ENCODE measurements around the gene KCNE5. TPM values are rescaled to one million over a fixed set of nuclear protein-coding genes. Genes with fewer than 3 reads are reported as not detected.
"Not testable (repeated sequence)": the region's sequence is repeated elsewhere in the genome, so short reads cannot be mapped to it uniquely, and the experiment has no call there.

The KCNE5 gene, protein sequence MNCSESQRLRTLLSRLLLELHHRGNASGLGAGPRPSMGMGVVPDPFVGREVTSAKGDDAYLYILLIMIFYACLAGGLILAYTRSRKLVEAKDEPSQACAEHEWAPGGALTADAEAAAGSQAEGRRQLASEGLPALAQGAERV
- 0.26 TPM in 2 replicates for total RNA-seq

DNA sequence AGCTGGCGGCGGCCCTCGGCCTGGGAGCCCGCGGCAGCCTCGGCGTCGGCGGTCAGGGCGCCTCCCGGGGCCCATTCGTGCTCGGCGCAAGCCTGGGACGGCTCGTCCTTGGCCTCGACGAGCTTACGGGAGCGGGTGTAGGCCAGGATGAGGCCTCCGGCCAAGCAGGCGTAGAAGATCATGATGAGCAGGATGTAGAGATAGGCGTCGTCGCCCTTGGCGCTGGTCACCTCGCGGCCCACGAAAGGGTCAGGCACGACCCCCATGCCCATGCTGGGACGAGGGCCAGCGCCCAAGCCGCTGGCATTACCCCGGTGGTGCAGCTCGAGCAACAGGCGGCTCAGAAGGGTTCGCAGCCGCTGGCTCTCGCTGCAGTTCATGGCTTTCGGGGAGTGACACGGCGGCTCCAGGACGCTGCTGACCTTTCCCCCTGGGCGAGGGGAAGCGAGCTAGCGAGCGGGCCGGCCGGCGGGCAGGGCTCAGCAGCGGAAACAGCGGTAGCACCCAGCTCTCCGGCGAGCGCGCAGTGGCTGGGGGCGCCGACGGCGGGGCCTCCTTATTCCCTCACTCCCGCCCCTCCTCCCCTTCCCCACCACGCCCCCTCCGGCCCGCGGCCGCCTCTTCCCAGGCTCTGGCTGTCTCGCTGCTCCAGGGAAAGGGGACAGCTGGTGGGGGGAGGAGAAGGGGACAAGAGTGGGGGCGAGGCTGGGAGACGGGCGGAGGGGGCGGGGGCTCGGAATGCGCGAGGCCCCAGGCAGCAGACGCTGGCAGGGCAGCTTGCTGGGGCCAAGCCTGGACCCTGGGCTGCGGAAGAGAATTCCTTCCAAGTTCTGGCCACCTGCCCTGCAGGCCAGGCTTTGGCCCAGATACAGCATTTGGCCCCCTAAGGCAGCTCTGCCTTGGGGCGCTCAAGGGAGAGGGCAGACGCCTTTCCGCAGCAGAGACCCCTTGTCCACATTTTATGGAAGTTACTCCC, at the start of gene KCNE5:
Gene KCNE5 (minus strand): TSS at position 532 of the 976 bp plus-strand sequence. CDS start 152 bp downstream, at position 380.
- DNase-seq (ENCODE audit: low read depth): no peak
- TF ChIP-seq, protein P1, sequence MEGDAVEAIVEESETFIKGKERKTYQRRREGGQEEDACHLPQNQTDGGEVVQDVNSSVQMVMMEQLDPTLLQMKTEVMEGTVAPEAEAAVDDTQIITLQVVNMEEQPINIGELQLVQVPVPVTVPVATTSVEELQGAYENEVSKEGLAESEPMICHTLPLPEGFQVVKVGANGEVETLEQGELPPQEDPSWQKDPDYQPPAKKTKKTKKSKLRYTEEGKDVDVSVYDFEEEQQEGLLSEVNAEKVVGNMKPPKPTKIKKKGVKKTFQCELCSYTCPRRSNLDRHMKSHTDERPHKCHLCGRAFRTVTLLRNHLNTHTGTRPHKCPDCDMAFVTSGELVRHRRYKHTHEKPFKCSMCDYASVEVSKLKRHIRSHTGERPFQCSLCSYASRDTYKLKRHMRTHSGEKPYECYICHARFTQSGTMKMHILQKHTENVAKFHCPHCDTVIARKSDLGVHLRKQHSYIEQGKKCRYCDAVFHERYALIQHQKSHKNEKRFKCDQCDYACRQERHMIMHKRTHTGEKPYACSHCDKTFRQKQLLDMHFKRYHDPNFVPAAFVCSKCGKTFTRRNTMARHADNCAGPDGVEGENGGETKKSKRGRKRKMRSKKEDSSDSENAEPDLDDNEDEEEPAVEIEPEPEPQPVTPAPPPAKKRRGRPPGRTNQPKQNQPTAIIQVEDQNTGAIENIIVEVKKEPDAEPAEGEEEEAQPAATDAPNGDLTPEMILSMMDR (IDR thresholded peaks at IDR 0.05; ENCODE audit: insufficient read depth, low read length, severe bottlenecking): no peak
- Histone ChIP-seq H3K27me3 (ENCODE audit: control insufficient read depth, insufficient read depth, low read length) (no peaks in the 10 kb centered on the region), H3K4me3 (ENCODE audit: low read depth, low read length) (no peak within 1 kb of the TSS), H3K36me3 (ENCODE audit: control insufficient read depth, insufficient read depth, low read length) (no peaks in the 10 kb centered on the region)
- no peak for FAIRE-seq

DNA sequence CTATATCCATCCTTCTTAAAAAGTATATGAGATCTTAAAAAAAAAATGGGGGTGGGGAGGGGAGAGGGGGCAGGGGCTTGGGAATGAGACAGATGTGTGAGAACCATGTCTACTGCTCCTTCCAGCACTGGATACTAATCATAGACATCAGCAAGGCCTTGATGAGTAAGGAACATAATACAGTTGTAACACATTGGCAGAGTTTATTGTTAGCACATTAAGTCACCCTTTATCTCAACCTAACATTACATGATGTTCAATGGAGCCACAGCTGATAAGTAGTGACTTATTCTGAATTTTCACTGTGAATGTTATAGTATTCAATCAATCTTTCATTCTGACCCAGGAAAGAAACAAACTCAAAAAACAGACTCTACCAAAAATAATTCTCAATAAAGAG, 47.3 kb upstream of the KCNE5 start:
- TF ChIP-seq, protein P1 (IDR thresholded peaks at IDR 0.05; ENCODE audit: insufficient read depth, low read length, severe bottlenecking): no peak
- DNase-seq (ENCODE audit: low read depth) (no peak), FAIRE-seq (no peak)
- no peak overlapping the region for H3K4me3 ChIP-seq (ENCODE audit: low read depth, low read length)
- peaks cover 2% of the 10 kb centered on the region for H3K36me3 ChIP-seq (ENCODE audit: control insufficient read depth, insufficient read depth, low read length)
- H3K27me3 ChIP-seq (ENCODE audit: control insufficient read depth, insufficient read depth, low read length): no peaks in the 10 kb centered on the region

DNA sequence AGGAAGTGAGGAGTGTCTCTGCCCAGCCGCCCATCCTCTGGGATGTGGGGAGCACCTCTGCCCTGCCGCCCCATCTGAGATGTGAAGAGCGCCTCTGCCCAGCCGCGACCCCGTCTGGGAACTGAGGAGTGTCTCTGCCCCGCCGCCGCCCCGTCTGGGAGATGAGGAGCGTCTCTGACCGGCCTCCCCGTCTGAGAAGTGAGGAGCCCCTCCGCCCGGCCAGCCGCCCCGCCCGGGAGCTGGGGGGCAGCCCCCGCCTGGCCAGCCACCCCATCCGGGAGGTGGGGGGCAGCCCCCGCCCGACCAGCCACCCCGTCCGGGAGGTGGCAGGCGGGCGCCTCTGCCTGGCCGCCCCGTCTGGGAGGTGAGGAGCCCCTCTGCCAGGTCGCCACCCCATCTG, 46.2 kb upstream of the KCNE5 start:
- not testable (repeated sequence) for DNase-seq (ENCODE audit: low read depth); H3K4me3 ChIP-seq (ENCODE audit: low read depth, low read length); FAIRE-seq; H3K27me3 ChIP-seq (ENCODE audit: control insufficient read depth, insufficient read depth, low read length); H3K36me3 ChIP-seq (ENCODE audit: control insufficient read depth, insufficient read depth, low read length)

DNA sequence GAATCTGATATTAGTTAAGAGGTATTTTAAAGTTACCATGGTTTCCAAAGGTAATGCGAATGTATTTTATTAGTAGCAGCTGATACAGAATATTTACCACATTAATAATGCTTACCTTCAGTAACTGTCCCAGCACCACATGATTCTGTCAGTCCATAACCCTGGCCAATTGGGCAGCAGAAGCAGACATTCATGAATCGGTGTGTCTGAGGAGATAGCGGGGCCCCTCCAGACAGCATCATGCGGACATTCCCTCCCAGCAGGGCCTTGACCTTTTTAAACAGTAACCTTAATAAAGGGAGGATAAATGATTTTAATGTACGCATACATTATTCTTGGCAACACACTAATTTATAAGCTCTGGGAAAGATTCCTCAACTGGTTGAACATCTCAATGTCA, 43.0 kb upstream of the KCNE5 start:
- FAIRE-seq: no peak

DNA sequence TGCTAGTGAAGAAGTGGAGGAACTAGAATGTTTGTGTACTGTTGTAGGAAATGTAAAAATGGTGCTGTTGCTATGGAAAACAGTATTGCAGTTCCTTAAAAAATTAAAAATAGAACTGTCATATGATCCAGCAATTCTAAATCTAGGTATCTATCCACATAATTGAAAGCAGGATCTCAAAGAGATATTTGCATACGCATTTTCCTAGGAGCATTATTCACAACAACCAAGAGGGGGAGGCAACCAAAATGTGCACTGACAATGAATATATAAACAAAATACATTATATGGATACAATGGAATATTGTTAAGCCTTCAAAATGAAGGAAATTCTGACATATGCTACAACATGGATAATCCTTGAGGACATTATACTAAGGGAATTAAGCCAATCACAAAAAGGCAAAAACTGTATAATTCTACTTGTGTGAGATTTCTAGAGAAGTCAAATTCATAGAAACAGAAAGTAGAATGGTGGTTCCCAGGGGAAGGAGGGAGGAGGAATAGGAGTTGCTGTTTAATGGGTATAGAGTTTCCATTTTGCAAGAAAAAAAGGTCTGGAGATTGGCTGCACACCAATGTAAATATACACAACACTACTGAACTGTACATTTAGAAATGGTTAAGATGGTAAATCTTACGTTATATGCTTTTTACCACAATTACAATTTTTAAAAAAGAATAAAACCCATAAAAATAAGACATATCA, 35.6 kb upstream of the KCNE5 start:
- DNase-seq (ENCODE audit: low read depth) (no peak), FAIRE-seq (no peak)
- no peaks in the 10 kb centered on the region for H3K36me3 ChIP-seq (ENCODE audit: control insufficient read depth, insufficient read depth, low read length)
- no peaks in the 10 kb centered on the region for H3K27me3 ChIP-seq (ENCODE audit: control insufficient read depth, insufficient read depth, low read length)
- no peak overlapping the region for H3K4me3 ChIP-seq (ENCODE audit: low read depth, low read length)
- TF ChIP-seq, protein P1 (IDR thresholded peaks at IDR 0.05; ENCODE audit: insufficient read depth, low read length, severe bottlenecking): no peak

More for the DNA sequence above, 43.0 kb upstream of the KCNE5 start:
- Histone ChIP-seq H3K27me3 (ENCODE audit: control insufficient read depth, insufficient read depth, low read length) (no peaks in the 10 kb centered on the region), H3K36me3 (ENCODE audit: control insufficient read depth, insufficient read depth, low read length) (peaks cover 1% of the 10 kb centered on the region), H3K4me3 (ENCODE audit: low read depth, low read length) (no peak overlapping the region)
- TF ChIP-seq, protein P1 (IDR thresholded peaks at IDR 0.05; ENCODE audit: insufficient read depth, low read length, severe bottlenecking): no peak
- DNase-seq (ENCODE audit: low read depth): no peak

DNA sequence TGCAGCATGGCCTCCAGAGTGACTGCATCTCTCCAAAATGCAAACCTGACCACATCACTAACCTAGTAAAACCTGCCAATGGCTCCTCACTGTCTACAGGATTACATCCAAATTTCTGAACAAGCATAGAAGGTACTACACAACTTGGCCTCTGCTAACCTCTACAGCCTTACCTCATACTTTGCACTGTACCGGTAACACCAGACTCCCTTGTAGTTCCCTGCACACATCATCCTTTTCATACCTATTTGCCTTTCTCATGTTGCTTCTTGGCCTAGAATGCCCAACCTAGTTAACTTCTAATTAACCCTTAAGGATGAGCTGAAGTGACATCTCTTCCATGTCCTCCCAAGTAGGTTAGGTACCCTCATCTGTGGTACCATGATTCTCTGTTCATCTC, 33.4 kb upstream of the KCNE5 start:
- no peak for DNase-seq (ENCODE audit: low read depth)
- H3K36me3 ChIP-seq (ENCODE audit: control insufficient read depth, insufficient read depth, low read length): peaks cover 2% of the 10 kb centered on the region
- TF ChIP-seq, protein P1 (IDR thresholded peaks at IDR 0.05; ENCODE audit: insufficient read depth, low read length, severe bottlenecking): no peak
- no peak for FAIRE-seq
- H3K27me3 ChIP-seq (ENCODE audit: control insufficient read depth, insufficient read depth, low read length): no peaks in the 10 kb centered on the region
- no peak overlapping the region for H3K4me3 ChIP-seq (ENCODE audit: low read depth, low read length)

DNA sequence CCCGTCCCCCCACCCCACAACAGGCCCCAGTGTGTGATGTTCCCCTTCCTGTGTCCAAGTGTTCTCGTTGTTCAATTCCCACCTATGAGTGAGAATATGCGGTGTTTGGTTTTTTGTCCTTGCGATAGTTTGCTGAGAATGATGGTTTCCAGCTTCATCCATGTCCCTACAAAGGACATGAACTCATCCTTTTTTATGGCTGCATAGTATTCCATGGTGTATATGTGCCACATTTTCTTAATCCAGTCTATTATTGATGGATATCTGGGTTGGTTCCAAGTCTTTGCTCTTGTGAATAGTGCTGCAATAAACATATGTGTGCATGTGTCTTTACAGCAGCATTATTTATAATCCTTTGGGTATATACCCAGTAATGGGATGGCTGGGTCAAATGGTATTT, 32.4 kb upstream of the KCNE5 start:
- not testable (repeated sequence) for DNase-seq (ENCODE audit: low read depth); FAIRE-seq; H3K4me3 ChIP-seq (ENCODE audit: low read depth, low read length); H3K36me3 ChIP-seq (ENCODE audit: control insufficient read depth, insufficient read depth, low read length); H3K27me3 ChIP-seq (ENCODE audit: control insufficient read depth, insufficient read depth, low read length)

Data from bronchial epithelial cell (primary cell).